WTC11 (cell line): Measurements from ENCODE around the gene KCNB1.

ENCODE experiments used
- ELF4 ChIP-seq: sonication (generic); formaldehyde crosslinking; IDR thresholded peaks from 2 replicates; pipeline ENCODE4 v1.8.1; 2022; ENCODE audit warnings: low read depth, mild to moderate bottlenecking, moderate library complexity, missing genetic modification reagents
- GRHL2 ChIP-seq: fragments of 250-450 bp; sonication (Bioruptor Pico); IDR thresholded peaks from 2 replicates; pipeline ENCODE4 v1.8.0; 2022; ENCODE audit warnings: mild to moderate bottlenecking, moderate library complexity; ENCODE audit not compliant: insufficient replicate concordance, severe bottlenecking
- JUN ChIP-seq: sonication (generic); formaldehyde crosslinking; IDR thresholded peaks from 2 replicates; pipeline ENCODE4 v1.8.0; 2023; ENCODE audit warnings: mild to moderate bottlenecking, missing genetic modification reagents
- NFYB ChIP-seq: sonication (generic); formaldehyde crosslinking; conservative IDR thresholded peaks from 2 replicates; pipeline ENCODE4 v1.8.0; 2022; ENCODE audit warnings: low read depth, missing genetic modification reagents
- NR3C1 ChIP-seq: sonication (generic); formaldehyde crosslinking; conservative IDR thresholded peaks from 2 replicates; pipeline ENCODE4 v1.8.1; 2023; ENCODE audit warnings: low read depth, mild to moderate bottlenecking, missing genetic modification reagents
- ZNF263 ChIP-seq: sonication (generic); formaldehyde crosslinking; IDR thresholded peaks from 2 replicates; pipeline ENCODE4 v1.8.1; 2022; ENCODE audit warnings: low read depth, mild to moderate bottlenecking, moderate library complexity, missing genetic modification reagents
- ZNF416 ChIP-seq: fragments of 250-450 bp; sonication (Bioruptor Pico); IDR thresholded peaks from 2 replicates; pipeline ENCODE4 v1.9.0; 2021; ENCODE audit warnings: mild to moderate bottlenecking, inconsistent platforms
- TF ChIP-seq, protein P1 (sequence below): sonication (generic); formaldehyde crosslinking; IDR thresholded peaks from 2 replicates; pipeline ENCODE4 v1.8.1; 2023; ENCODE audit warnings: mild to moderate bottlenecking, moderate library complexity, missing genetic modification reagents
- TF ChIP-seq, protein P2 (sequence below): sonication (generic); formaldehyde crosslinking; conservative IDR thresholded peaks from 2 replicates; pipeline ENCODE4 v1.8.1; 2022; ENCODE audit warnings: mild to moderate bottlenecking, missing genetic modification reagents
- TF ChIP-seq, protein P3 (sequence below): fragments of 200-600 bp; IDR thresholded peaks from 2 replicates; pipeline ENCODE4 v1.8.0; 2022; ENCODE audit warnings: antibody characterized with exemption
- TF ChIP-seq, protein P4 (sequence below): sonication (generic); formaldehyde crosslinking; IDR thresholded peaks from 2 replicates; pipeline ENCODE4 v1.8.0; 2022; ENCODE audit warnings: mild to moderate bottlenecking, missing genetic modification reagents

- TF ChIP-seq, protein P1, sequence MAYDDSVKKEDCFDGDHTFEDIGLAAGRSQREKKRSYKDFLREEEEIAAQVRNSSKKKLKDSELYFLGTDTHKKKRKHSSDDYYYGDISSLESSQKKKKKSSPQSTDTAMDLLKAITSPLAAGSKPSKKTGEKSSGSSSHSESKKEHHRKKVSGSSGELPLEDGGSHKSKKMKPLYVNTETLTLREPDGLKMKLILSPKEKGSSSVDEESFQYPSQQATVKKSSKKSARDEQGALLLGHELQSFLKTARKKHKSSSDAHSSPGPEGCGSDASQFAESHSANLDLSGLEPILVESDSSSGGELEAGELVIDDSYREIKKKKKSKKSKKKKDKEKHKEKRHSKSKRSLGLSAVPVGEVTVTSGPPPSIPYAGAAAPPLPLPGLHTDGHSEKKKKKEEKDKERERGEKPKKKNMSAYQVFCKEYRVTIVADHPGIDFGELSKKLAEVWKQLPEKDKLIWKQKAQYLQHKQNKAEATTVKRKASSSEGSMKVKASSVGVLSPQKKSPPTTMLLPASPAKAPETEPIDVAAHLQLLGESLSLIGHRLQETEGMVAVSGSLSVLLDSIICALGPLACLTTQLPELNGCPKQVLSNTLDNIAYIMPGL (CRISPR knock-in tag) = no peak
- no peak for TF ChIP-seq NFYB (CRISPR knock-in tag)
- no peak for TF ChIP-seq ZNF416
- TF ChIP-seq, protein P2, sequence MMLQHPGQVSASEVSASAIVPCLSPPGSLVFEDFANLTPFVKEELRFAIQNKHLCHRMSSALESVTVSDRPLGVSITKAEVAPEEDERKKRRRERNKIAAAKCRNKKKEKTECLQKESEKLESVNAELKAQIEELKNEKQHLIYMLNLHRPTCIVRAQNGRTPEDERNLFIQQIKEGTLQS (CRISPR knock-in tag) = no peak
- no peak for TF ChIP-seq ZNF263 (CRISPR knock-in tag)
- no peak for TF ChIP-seq ELF4 (CRISPR knock-in tag)
- TF ChIP-seq, protein P3, sequence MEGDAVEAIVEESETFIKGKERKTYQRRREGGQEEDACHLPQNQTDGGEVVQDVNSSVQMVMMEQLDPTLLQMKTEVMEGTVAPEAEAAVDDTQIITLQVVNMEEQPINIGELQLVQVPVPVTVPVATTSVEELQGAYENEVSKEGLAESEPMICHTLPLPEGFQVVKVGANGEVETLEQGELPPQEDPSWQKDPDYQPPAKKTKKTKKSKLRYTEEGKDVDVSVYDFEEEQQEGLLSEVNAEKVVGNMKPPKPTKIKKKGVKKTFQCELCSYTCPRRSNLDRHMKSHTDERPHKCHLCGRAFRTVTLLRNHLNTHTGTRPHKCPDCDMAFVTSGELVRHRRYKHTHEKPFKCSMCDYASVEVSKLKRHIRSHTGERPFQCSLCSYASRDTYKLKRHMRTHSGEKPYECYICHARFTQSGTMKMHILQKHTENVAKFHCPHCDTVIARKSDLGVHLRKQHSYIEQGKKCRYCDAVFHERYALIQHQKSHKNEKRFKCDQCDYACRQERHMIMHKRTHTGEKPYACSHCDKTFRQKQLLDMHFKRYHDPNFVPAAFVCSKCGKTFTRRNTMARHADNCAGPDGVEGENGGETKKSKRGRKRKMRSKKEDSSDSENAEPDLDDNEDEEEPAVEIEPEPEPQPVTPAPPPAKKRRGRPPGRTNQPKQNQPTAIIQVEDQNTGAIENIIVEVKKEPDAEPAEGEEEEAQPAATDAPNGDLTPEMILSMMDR = no peak
- no peak for TF ChIP-seq JUN (CRISPR knock-in tag)
- TF ChIP-seq, protein P4, sequence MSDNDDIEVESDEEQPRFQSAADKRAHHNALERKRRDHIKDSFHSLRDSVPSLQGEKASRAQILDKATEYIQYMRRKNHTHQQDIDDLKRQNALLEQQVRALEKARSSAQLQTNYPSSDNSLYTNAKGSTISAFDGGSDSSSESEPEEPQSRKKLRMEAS = no peak
- TF ChIP-seq NR3C1 = no peak
- no peak for TF ChIP-seq GRHL2
Measured at GRCh38 chr20:49457444-49457843, 25.0 kb downstream of the KCNB1 start.
